Right renal pelvis (tissue), 4 donors: ENCODE measurements around the gene MRPS10. TPM values are rescaled to one million over a fixed set of nuclear protein-coding genes. Genes with fewer than 3 reads are reported as not detected.
A peak's percentile ranks its signal among the peaks of the same experiment; 100 is the strongest.
"Not testable (repeated sequence)": the region's sequence is repeated elsewhere in the genome, so short reads cannot be mapped to it uniquely, and the experiment has no call there.

Experiments
- DNase-seq, 4 donors: peaks; one replicate each; pipeline ENCODE4 v3.0.0-alpha.2; 2013; ENCODE audit warnings: low read depth in 4 of 4, low spot score in 3 of 4, missing footprints in 1 of 4
- polyA plus RNA-seq, 4 donors: library from polyadenylated mRNA; unstranded; fragments of 120-200 nt; gene quantifications; one replicate each; pipeline ENCODE4 v1.2.1, GENCODE V29; 2013; ENCODE audit not compliant: insufficient read length in 4 of 4

The MRPS10 gene
- polyA plus RNA-seq, 4 donors: 30.3 to 35.9 (median 32.2) TPM

DNA sequence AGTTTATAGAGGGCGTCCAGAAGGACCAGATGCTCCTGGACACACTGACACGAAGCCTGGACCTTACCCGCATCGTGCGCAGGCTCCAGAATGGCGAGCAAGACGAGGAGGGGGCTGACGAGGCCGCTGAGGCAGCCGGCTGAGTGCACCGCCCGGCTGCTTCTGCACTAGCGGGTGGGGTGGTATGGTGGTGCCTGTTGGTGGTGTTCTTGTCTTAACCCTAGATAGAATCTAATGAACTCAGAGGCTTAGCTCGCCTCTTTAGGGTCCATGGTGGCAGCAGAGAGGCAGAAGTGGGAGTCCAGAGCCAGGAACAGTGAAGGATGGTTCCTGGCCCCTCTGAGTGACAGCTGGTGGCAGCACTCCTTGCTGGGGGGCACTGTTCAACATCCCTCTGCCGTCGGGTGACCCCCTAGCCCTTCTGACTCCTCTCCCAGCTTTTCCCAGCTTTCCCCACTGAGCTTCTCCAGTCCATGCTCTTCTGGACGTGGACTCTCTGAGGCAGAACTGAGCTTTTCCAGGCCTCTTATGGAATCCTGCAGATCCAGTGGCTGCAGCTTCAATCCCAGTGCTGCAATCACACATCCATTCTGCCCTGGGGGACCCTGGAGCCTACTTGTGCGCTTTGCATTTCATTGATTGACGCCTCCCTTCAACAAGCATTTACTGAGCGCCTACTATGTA is 38.3 kb downstream of the MRPS10 start:
- DNase-seq: no peak

DNA sequence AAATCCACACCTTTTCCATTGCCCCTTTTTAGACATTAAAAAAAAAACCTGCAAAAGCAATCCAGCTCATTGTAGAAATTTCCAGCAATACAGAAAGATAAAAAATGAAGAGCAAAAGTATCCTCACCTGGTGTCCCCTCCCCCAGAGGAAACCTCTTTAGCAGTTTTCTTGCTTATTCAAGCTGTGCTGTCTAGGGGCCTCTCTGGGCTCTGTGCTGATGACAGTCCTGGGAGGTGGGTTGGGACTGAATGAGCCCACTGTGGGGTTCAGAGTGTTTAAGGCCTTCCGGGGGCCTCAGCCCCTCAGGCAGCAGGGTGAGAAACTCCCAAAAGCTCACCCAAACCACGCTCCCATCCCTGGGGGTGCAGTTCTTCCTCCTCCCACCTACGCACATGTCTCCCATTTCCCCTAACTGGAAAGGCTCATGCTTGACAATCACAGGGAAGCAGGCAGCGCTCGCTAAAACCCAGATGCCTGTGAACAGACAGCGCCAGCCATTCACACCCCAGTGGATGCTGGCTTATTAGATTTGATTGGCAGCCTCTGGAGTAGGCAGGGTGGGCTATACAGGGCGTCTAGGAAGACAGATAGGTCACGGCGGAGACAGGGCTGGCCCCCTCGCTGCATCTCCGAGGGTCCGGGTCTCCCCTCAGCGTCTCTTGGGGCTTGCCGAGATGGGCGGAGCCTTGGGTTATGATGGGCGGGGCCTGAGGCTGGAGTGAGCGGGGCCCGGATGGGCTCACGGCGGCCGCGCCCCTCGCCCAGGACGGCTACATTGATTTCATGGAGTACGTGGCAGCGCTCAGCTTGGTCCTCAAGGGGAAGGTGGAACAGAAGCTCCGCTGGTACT is 39.9 kb downstream of the MRPS10 start:
- DNase-seq: no peak

DNA sequence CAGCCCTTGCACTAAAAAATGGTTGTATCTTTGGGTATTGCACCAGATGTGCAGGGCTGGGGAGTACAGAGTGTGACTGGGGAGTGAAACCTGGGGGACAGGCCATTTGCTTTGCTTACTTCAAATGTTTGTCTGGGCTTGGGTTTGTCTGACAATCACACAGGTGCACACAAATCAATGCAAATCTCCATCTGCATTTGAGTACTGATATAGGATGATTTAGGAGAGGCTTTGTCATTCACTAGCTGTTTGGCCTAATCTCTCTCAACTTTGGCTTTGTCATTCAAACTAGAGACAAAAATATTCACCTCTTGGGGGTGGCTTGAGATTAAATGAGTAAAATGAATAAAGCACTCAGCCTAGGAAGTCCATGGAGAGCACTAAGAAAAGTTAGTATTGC is 40.7 kb downstream of the MRPS10 start:
- DNase-seq: no peak

DNA sequence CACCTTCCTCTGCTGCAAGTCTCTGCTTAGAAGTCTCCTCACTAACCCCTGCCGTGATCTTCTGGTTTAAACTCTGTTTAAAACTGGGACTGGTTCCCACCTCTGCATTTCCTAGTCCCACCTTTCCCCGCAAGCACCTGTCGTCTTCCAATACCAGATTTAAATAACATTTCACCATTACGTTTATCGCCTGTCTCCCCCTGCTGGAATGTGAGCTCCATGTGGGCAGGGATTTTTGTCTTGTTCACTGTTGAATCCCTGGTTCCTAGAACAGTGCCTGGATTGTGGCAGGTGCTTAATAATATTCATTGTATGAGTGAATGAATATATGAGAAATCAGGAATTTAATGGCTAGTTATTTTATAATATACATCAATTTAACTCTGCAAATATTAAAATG is 41.8 kb downstream of the MRPS10 start:
- DNase-seq: no peak

DNA sequence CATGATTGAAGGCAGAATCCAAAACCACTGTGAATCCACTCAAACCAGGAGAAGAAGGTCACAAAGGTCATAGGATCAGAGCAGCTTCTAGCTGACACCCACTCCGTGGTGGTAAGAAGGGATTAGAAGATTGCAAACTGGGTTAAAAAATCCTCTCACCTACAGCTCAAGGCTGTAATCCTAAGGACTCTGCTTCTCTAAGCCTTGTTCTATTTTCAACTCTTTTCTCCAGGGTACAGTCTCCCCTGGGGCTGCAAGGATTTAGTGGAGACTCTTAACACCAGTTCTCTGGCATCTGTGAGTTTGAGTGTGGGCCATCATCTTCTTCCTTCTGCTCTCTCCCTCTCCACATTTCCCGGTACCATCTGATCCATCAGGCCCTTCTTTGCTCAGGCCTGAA is 44.6 kb downstream of the MRPS10 start, which contains the start of gene GUCA1A:
GUCA1A (plus strand) TSS at position 264 of the 400 bp plus-strand sequence. CDS start 250 bp downstream, outside the sequence.
- no peak for DNase-seq

DNA sequence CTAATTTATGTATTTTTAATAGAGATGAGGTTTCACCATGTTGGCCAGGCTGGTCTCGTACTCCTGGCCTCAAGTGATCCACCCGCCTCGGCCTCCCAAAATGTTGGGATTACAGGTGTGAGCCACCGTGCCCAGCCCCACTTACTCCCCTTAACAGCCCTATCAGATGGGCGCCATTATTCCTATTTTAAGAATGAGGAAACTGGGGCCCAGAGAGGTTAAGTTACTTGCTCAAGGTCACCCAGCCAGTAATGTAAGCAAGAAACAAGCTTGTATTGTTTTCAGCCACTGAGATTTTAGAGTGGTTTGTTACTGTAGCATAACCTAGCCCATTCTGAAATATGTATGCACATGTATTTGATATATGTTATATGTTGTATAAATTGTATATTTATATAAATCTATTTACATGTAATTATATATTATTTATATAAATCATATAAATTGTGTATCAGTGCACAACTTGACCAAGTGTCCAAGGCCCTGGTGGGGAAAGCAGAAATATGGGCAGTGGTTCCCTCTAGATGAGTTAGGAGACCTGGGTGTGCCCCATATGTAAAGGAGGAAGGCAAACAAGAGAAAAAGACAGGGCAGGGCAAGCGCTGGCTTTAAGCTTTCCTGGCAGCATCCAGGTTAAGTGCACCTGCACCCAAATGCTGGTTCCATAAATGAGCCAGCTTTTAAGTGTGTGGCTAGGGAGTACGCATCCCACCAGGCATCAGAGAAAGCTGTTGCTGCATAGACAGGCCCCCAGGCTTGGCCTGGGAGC is 45.7 kb downstream of the MRPS10 start:
- no peak for DNase-seq

DNA sequence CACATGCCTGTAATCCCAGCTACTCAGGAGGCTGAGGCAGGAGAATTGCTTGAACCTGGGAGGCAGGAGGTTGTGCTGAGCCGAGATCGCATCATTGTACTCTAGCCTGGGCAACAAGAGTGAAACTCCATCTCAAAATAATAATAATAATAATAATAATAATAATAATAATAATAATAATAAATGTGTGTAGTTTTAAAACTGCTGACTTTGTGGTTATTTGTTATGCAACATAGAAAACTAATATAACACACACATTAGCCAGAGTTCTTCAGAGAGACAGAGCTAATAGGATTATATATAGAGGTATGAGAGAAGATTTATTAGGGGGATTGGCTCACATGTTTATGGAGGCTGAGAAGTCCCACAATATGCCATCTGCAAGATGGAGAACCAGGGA is 47.9 kb downstream of the MRPS10 start:
- DNase-seq: not testable (repeated sequence)

DNA sequence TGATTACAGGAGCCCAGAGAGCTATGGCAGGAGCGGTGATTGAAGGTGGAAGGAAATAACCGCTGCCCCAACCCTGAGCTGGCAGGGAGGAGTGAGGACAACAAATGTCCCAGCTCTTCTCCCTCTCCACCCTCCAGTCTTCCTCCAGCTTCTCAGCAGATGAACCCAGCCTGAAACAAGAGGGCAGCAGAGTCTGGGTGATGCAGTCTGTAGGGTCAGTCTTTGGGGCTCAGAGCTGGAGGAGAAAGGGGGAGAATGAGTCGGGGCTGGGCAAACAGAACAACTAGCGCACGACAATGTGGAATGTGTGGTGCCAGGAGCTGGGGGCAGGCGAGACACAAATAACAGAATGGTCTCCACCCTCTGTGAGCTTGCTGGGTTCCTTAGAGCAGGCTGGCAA is 49.0 kb downstream of the MRPS10 start:
- DNase-seq: no peak

DNA sequence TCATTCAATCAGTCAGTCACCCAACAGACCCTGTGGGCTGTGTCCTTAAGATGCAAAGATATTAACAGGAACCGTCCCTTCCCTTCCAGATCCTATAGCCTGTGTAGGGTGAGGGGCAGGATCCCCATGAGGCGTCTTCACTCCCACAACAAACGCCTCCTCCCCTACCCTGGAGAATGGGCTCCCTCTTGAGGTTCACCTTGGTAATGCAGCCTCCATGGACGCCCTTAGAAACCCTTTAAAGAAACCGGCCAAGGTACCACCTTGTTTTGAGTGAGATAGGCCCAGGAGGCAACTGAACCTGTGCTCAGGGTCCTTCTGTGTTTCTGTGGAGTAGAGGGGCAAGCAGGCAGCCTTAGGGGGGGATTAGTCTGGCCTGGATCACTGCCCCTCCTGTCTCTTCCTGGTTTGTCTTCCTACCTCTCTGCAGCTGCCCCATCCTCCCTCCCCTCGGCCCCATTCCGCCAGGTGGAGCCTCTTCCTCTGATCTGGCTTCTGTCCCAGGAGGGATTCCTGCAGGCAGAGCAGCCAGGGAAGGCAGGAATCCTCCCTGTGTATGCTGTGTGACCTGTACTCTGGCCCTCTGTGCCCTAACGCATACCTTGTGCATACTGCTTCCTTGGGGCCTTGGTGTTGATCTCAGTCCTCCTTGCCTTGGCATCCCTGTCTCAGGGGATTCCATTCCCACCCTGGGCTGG is 51.1 kb downstream of the MRPS10 start:
- peak in 2 of 4 donors; percentile 58 to 73 for DNase-seq

DNA sequence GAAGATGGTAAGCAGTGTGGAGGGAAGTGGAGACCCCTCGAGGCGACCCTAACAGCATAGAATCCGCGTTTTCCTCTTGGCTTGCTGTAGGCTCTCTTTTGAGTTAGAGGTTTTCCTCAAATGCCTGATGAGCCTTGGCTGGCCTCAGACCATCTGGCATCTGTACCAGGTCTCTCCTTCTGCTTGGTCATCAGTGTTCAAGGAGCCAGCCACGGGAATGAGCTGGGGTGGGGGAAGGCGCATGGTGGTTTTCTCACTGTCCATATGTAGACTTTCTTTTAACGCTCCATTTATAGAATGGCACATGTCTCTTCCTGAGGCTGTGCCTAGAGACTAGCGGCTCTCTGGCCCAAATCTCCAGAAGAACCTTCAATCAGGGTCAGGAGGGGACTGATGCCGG is 52.6 kb downstream of the MRPS10 start:
- no peak for DNase-seq

DNA sequence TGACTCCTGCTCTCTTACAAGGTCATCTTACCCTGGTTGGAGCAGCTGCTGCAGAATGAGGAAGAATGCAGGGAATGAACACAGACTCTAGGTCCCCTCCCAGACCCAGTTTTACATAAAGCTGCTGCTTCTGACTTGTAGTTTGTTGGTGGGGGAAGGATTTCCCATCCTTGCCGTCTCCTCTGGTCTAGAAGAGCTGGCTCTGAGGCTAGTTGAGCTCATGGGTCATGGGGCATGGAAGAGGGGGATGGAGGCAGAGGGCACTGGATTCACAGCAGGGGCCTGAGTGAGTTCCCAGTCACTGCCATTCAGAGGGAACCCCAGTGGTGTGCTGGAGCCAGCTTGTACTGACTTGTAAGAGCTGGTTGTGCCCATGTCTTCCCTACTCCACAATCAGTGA is 53.7 kb downstream of the MRPS10 start:
- no peak for DNase-seq

DNA sequence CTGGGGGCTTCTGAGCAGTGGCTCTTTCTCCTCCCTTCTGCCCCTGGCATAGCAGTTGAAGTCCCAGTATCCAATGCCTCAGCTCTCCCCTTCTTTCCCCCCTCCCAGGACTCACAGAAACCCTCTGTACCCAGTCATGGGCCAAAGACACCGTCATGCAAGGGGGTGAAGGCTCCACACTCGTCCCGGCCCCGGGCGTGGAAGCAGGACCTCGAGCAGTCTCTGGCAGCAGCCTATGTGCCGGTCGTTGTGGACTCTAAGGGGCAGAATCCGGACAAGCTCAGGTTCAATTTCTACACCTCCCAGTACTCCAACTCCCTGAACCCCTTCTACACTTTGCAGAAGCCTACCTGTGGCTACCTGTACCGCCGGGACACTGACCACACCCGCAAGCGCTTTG is 54.8 kb downstream of the MRPS10 start:
- DNase-seq: no peak

DNA sequence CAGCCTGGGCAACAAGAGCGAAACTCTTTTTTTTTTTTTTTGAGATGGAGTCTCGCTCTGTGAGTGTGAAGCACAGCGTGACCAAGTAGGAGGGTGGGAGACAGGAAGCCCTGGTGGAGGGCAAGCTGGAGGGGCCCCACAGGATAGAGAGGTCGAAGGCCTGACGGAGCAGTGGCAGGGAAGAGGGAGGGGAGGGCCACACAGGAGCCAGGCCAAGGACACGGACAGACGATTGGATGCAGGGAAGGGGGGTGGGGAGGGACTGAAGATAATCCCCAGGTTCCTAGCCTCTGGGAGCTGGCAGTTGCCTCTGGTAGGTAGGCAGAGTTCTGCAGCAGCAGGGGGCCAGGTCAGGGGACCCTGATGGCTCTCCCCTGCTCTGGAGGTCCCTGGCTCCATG is 55.3 kb downstream of the MRPS10 start:
- DNase-seq: no peak

DNA sequence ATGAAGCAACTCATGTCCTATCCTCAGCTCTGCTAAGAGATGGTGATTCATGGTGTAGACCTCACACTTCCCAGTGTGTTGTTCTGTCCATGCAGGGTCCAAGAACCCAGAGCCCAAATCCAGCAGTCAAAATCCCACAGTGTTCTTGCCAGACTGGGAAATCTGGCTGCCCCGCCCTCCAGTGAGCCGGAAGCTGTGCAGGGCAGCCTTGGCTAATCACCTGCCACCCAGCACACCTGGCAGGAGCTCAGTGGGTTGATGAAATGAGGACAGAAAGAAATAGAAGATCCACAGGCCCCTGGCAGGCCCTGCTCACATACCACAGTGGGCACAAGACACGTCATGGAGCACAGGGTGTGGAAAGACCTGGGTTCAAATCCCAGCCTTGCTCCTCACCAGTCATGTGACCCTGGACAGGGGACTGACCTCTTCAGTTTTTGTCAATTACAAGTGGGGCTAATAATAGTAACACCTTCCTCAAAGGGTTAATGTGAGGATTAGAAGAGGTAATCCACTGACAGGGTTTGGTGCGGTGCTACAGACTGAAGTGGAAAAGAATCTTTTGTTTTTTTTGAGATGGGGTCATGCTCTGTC is 58.1 kb downstream of the MRPS10 start:
- no peak for DNase-seq

DNA sequence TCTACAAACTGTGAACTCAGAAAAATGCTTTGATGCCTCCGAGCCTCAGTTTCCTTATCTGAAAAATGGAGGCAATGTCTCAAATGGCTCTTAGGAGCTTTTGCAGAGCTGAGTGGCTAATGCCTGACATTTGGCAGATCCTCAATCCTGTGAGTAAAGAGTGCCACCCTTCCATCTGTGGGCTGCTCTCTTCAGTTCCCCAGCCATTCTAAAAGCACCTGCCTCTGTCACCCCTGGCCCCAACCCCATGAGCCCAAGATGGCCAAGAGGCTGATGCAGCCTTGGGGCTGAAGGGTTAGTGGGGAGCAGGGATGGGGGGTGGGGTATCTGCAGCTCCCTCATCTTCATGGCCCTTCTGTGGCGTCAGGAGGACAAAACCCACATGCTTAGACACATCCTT is 59.0 kb downstream of the MRPS10 start:
- DNase-seq: no peak

DNA sequence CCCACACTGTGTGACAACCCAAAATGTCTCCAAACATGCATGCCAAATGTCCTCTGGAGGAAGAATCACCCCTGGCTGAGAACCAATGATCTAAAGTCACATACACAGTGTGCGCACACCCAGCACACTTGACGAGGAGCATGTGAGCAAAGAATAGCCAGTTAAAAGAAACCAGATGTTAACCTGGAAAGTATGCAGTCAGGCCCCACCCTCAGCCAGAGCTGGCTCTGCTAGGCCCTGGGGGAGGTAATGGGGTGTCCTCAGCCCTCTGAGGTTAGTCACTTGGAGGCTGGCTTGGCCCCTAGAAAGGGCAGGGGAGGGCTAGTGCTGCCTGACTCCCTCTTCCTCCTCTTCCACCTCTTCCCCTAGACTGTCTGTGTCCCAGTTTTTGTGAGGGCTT is 59.6 kb downstream of the MRPS10 start:
- DNase-seq: no peak
